Trophoblast cell (in vitro differentiated cells and primary cell): ENCODE data around the gene SIGLEC11.

Source experiments
- DNase-seq, 2 donors: peaks; one replicate each; pipeline ENCODE4 v3.0.0-alpha.2; 2016
- H2AFZ ChIP-seq: 2 replicates; pipeline ENCODE4 v1.6.1; 2013; ENCODE audit warnings: low read length, moderate library complexity, mild to moderate bottlenecking; ENCODE audit not compliant: insufficient read depth, poor library complexity
- H2AK5ac ChIP-seq: 2 replicates; pipeline ENCODE4 v1.6.1; 2013; ENCODE audit warnings: mild to moderate bottlenecking, low read length
- H2BK120ac ChIP-seq: 2 replicates; pipeline ENCODE4 v1.6.1; 2013; ENCODE audit warnings: low read length, mild to moderate bottlenecking, moderate library complexity; ENCODE audit not compliant: insufficient read depth, poor library complexity
- H2BK12ac ChIP-seq: 2 replicates; pipeline ENCODE4 v1.6.1; 2013; ENCODE audit warnings: mild to moderate bottlenecking, low read length, moderate library complexity
- H2BK5ac ChIP-seq: 2 replicates; pipeline ENCODE4 v1.6.1; 2013; ENCODE audit warnings: low read length, low read depth, moderate library complexity, mild to moderate bottlenecking; ENCODE audit not compliant: poor library complexity
- H3K14ac ChIP-seq: 2 replicates; pipeline ENCODE4 v1.6.1; 2013; ENCODE audit warnings: mild to moderate bottlenecking, low read length
- H3K18ac ChIP-seq: 2 replicates; pipeline ENCODE4 v1.6.1; 2013; ENCODE audit warnings: mild to moderate bottlenecking, low read length
- H3K23ac ChIP-seq: 2 replicates; pipeline ENCODE4 v1.6.1; 2013; ENCODE audit warnings: low read length
- H3K27ac ChIP-seq: 2 replicates; pipeline ENCODE4 v1.5.1; 2013; ENCODE audit warnings: low read depth, mild to moderate bottlenecking, inconsistent platforms, low read length, moderate library complexity
- H3K27me3 ChIP-seq: 2 replicates; pipeline ENCODE4 v1.6.1; 2013; ENCODE audit warnings: inconsistent platforms, mild to moderate bottlenecking, low read length, moderate library complexity; ENCODE audit not compliant: insufficient read depth
- H3K36me3 ChIP-seq, 2 experiments: 1 replicate in 1 of 2; 2 replicates in 1 of 2; pipeline ENCODE4 v1.6.1; 2013; ENCODE audit warnings: low read length in 2 of 2, mild to moderate bottlenecking in 2 of 2, moderate library complexity in 1 of 2; ENCODE audit not compliant: insufficient read depth in 2 of 2, control insufficient read depth in 1 of 2
- H3K4ac ChIP-seq: 2 replicates; pipeline ENCODE4 v1.6.1; 2013; ENCODE audit warnings: low read depth, mild to moderate bottlenecking, low read length, moderate library complexity
- H3K4me1 ChIP-seq, 2 experiments: 1 replicate in 1 of 2; 2 replicates in 1 of 2; pipeline ENCODE4 v1.6.1; 2013; ENCODE audit warnings: low read length in 2 of 2, mild to moderate bottlenecking in 2 of 2, moderate library complexity in 1 of 2; ENCODE audit not compliant: insufficient read depth in 2 of 2, control insufficient read depth in 1 of 2
- H3K4me2 ChIP-seq: 2 replicates; pipeline ENCODE4 v1.6.1; 2013; ENCODE audit warnings: inconsistent platforms, mild to moderate bottlenecking, low read length, moderate library complexity
- H3K4me3 ChIP-seq: 2 replicates; pipeline ENCODE4 v1.5.1; 2013; ENCODE audit warnings: mild to moderate bottlenecking, low read depth, low read length, inconsistent platforms
- H3K79me1 ChIP-seq: one replicate; pipeline ENCODE4 v1.6.1; 2013; ENCODE audit warnings: low read length
- H3K79me2 ChIP-seq: 2 replicates; pipeline ENCODE4 v1.6.1; 2013; ENCODE audit warnings: low read length, mild to moderate bottlenecking; ENCODE audit not compliant: control insufficient read depth, insufficient read depth, poor library complexity
- H3K9ac ChIP-seq: 2 replicates; pipeline ENCODE4 v1.6.1; 2013; ENCODE audit warnings: mild to moderate bottlenecking, low read length
- H3K9me3 ChIP-seq: 2 replicates; pipeline ENCODE4 v1.6.1; 2013; ENCODE audit warnings: low read depth, mild to moderate bottlenecking, control low read depth, inconsistent platforms, low read length; ENCODE audit not compliant: insufficient read depth
- H4K12ac ChIP-seq: 2 replicates; pipeline ENCODE4 v1.6.1; 2013; ENCODE audit warnings: low read depth, mild to moderate bottlenecking, low read length, moderate library complexity
- H4K8ac ChIP-seq: 2 replicates; pipeline ENCODE4 v1.6.1; 2013; ENCODE audit warnings: low read depth, mild to moderate bottlenecking, low read length, moderate library complexity
- H4K91ac ChIP-seq: one replicate; pipeline ENCODE4 v1.6.1; 2013; ENCODE audit warnings: low read depth, mild to moderate bottlenecking, low read length, moderate library complexity
- WGBS: extraction: QIAGEN DNeasy Blood & Tissue Kit; methylation state at CpG from one replicate; pipeline ENCODE4 v1.1.7; 2013; ENCODE audit warnings: missing lambda C conversion rate; ENCODE audit not compliant: insufficient read length, insufficient coverage; ENCODE audit errors: extremely low coverage; 5-methylcytosine and 5-hydroxymethylcytosine counted together

Gene SIGLEC11

GRCh38 chr19:49923055-49924003 lies 37.6 kb downstream of the SIGLEC11 start:
- WGBS = no CpG with 5 or more reads among the region's 31 CpGs
- H3K27me3 ChIP-seq = no peaks in the 10 kb centered on the region
- no peak overlapping the region for H2BK12ac ChIP-seq
- peak overlapping the region; percentile 13 for H3K4ac ChIP-seq
- H3K79me2 ChIP-seq = peaks cover 9% of the 10 kb centered on the region
- H3K9ac ChIP-seq = no peak overlapping the region
- H2AFZ ChIP-seq = no peak overlapping the region
- no peak overlapping the region for H2BK120ac ChIP-seq
- H4K8ac ChIP-seq = no peak overlapping the region
- peaks cover 8% of the 10 kb centered on the region in 2 experiments for H3K4me1 ChIP-seq
- peaks cover 54 to 67% of the 10 kb centered on the region in 2 experiments for H3K36me3 ChIP-seq
- H3K14ac ChIP-seq = no peak overlapping the region
- no peak overlapping the region for H2BK5ac ChIP-seq
- no peak overlapping the region for H3K18ac ChIP-seq
- H2AK5ac ChIP-seq = no peak overlapping the region
- H4K91ac ChIP-seq = no peak overlapping the region
- DNase-seq = no peak
- H4K12ac ChIP-seq = no peak overlapping the region
- H3K23ac ChIP-seq = no peak overlapping the region
- no peaks in the 10 kb centered on the region for H3K79me1 ChIP-seq
- H3K9me3 ChIP-seq = no peaks in the 10 kb centered on the region
- no peak overlapping the region for H3K4me2 ChIP-seq
- H3K27ac ChIP-seq = no peak overlapping the region
- H3K4me3 ChIP-seq = peak overlapping the region; percentile 8

DNA sequence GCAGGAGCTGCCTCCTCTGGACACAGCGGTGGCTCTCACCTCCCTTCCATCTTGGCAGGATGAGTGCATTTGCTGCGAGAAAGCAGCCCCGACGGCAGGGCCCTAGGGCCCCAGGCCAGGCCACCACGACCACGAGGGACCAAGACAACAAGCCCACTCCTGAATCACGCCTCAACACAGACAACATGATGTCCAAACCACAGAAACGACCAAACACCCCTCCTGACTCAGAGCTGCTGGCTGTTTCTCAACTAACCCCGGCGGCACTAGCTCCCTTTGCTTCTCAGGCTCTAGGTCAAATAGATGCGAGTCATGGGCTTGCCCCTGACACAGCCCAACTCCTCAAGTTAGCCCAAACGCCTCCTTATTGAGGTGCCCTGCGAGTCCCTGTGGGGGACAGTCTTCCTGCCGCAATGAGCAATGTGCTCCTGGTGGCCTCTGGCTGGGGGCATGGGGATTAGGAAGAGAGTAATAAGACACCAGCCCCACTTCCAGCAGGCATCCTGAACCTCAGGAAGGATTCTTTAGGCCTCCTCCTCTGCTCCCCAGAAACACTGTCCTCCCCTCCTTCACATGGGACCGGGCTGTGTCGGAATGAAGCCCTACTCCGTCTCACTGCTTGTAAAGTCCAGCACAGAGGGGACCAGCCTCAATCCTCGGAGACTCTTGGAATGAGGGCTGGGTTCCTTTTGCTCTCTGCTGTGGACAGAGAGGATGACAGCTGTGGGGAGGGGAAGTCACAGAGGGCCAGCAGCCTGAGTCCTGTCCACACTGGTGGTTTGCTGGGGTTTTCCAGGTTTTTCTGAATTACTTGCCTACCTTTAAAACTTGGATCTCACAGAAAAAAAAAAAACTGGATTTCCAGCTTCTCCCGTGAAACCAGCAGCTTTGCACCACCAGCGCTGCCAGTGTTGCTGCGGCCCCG lies 38.8 kb downstream of the SIGLEC11 start:
- WGBS = no CpG with 5 or more reads among the region's 22 CpGs

DNA sequence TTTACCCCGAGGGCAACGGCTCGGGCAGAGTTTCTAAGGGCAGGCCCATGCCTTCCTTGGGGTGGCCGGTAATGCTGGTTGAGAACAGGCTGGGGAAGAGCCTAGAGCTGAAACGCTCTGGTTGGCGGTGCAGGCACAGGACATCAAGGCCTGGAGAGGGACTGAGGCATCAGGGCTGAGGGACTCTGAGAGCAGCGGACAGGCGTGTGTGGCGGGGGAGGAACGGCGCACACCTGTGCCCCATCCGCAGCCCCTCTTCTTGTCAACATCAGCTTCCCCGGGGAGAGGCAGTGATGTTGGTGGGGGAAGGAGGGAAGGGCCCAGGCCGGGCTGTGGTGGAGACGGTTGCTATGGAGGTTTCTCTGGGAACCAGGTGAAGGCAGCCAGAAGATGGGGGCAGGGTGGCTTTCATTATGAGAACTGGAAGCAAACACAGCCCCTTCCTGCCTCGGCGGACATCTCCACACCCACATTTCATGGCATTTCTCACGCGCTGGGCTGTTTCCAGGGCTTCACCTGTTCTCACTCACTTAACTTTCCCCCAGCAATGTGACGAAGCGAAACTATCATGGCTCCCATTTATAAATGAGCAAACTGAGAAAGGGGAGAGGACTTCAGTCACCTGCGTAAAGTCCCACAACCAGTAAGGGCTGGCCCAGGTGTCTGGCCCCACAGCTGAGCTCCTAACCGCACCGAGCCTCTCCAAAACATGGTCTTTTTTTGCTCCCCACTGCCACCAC lies 40.2 kb downstream of the SIGLEC11 start:
- no peak overlapping the region for H2AK5ac ChIP-seq
- peaks cover 50 to 64% of the 10 kb centered on the region in 2 experiments for H3K36me3 ChIP-seq
- H4K91ac ChIP-seq = no peak overlapping the region
- no CpG with 5 or more reads among the region's 24 CpGs for WGBS
- H3K4ac ChIP-seq = peak overlapping the region; percentile 73
- no peak overlapping the region for H2BK5ac ChIP-seq
- no peak overlapping the region for H4K8ac ChIP-seq
- H3K9ac ChIP-seq = no peak overlapping the region
- H3K79me1 ChIP-seq = no peaks in the 10 kb centered on the region
- no peaks in the 10 kb centered on the region for H3K9me3 ChIP-seq
- H3K27me3 ChIP-seq = no peaks in the 10 kb centered on the region
- no peak overlapping the region for H4K12ac ChIP-seq
- peaks cover 3% of the 10 kb centered on the region for H3K79me2 ChIP-seq
- no peak for DNase-seq
- no peak overlapping the region for H3K18ac ChIP-seq
- H3K27ac ChIP-seq = no peak overlapping the region
- H3K14ac ChIP-seq = no peak overlapping the region
- H3K4me2 ChIP-seq = no peak overlapping the region
- H2AFZ ChIP-seq = no peak overlapping the region
- H3K23ac ChIP-seq = no peak overlapping the region
- peaks cover 0 to 2% of the 10 kb centered on the region in 2 experiments for H3K4me1 ChIP-seq
- H2BK120ac ChIP-seq = no peak overlapping the region
- no peak overlapping the region for H3K4me3 ChIP-seq
- H2BK12ac ChIP-seq = no peak overlapping the region

More for the DNA sequence above, 38.8 kb downstream of the SIGLEC11 start:
- H2BK12ac ChIP-seq = no peak overlapping the region
- no peak overlapping the region for H2AFZ ChIP-seq
- no peak overlapping the region for H2AK5ac ChIP-seq
- peak overlapping the region; percentile 37 for H3K4ac ChIP-seq
- no peak overlapping the region for H3K9ac ChIP-seq
- H3K9me3 ChIP-seq = no peaks in the 10 kb centered on the region
- no peak overlapping the region for H2BK120ac ChIP-seq
- no peak overlapping the region for H3K4me3 ChIP-seq
- no peak overlapping the region for H3K23ac ChIP-seq
- peak in 1 of 2 donors; percentile 2 for DNase-seq
- H3K18ac ChIP-seq = no peak overlapping the region
- no peaks in the 10 kb centered on the region for H3K27me3 ChIP-seq
- peaks cover 0 to 2% of the 10 kb centered on the region in 2 experiments for H3K4me1 ChIP-seq
- H4K91ac ChIP-seq = no peak overlapping the region
- H3K36me3 ChIP-seq = peaks cover 53 to 67% of the 10 kb centered on the region in 2 experiments
- H3K4me2 ChIP-seq = no peak overlapping the region
- no peak overlapping the region for H3K14ac ChIP-seq
- no peaks in the 10 kb centered on the region for H3K79me1 ChIP-seq
- no peak overlapping the region for H4K12ac ChIP-seq
- no peak overlapping the region for H3K27ac ChIP-seq
- no peak overlapping the region for H2BK5ac ChIP-seq
- H4K8ac ChIP-seq = no peak overlapping the region
- H3K79me2 ChIP-seq = peaks cover 3% of the 10 kb centered on the region

DNA sequence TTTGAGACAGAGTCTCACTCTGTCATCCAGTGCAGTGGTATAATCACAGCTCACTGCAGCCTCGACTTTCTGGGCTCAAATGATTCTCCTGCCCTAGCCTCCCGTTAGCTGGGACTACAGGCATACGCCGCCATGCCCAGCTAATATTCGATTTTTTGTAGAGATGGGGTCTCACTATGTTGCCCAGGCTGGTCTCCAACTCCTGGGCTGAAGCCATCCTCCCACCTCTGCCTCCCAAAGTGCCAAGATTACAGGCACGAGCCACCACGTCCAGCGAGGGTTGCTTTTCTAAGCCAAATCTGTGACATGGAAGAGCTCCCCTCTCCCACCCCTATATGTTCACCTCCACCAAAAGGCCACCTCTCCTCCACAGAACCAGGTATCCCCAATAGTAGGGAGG lies 42.9 kb downstream of the SIGLEC11 start:
- Histone ChIP-seq H2BK120ac (no peak overlapping the region), H4K12ac (no peak overlapping the region), H3K27ac (no peak overlapping the region), H3K36me3 (peaks cover 50 to 65% of the 10 kb centered on the region in 2 experiments), H3K79me2 (peaks cover 3% of the 10 kb centered on the region), H3K4ac (no peak overlapping the region), H2AFZ (no peak overlapping the region), H4K8ac (no peak overlapping the region), H2AK5ac (no peak overlapping the region), H3K14ac (no peak overlapping the region), H3K4me2 (no peak overlapping the region), H3K27me3 (no peaks in the 10 kb centered on the region), H2BK5ac (no peak overlapping the region), H3K4me3 (no peak overlapping the region), H3K9ac (no peak overlapping the region), H3K18ac (no peak overlapping the region), H4K91ac (no peak overlapping the region), H3K23ac (no peak overlapping the region), H3K4me1 (peaks cover 0 to 2% of the 10 kb centered on the region in 2 experiments), H2BK12ac (no peak overlapping the region), H3K79me1 (no peaks in the 10 kb centered on the region), H3K9me3 (peaks cover 2% of the 10 kb centered on the region)
- DNase-seq = no peak
- no CpG with 5 or more reads among the region's 8 CpGs for WGBS
